ENCODE data around the gene SHOC1.

DNA sequence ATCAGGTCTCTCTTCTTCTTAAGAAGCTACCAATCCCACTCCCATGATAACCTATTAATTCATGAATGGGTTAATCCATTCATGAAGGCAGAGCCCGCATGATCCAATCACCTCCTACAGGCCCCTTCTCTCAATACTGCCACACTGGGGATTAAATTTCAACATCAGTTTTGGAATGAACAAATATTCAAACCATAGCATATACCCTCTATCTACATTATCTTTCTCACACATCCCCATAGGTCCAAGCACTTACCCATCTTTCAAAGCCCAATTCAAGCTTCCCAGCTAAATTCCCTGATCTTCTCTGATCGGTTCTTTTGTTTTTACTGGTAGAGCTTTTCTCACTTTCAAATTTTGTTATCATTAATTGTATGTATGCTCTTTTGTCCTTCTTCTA lies 10.5 kb upstream of the SHOC1 start:
- TF ChIP-seq CTCF (conservative IDR thresholded peaks at IDR 0.05; ENCODE audit: low read depth, low read length) (no peak), MAFK (IDR thresholded peaks at IDR 0.05; ENCODE audit: low read depth, low read length) (no peak), POLR2A (IDR thresholded peaks at IDR 0.05; ENCODE audit: low read depth, low read length) (no peak), FOS (IDR thresholded peaks at IDR 0.05; ENCODE audit: low read depth, low read length) (no peak), RAD21 (IDR thresholded peaks at IDR 0.05; ENCODE audit: low read length) (no peak), MAZ (IDR thresholded peaks at IDR 0.05; ENCODE audit: borderline replicate concordance, low read depth, low read length) (no peak), CEBPB (IDR thresholded peaks at IDR 0.05; ENCODE audit: low read depth, low read length) (no peak), CHD1 (IDR thresholded peaks at IDR 0.05; ENCODE audit: low read depth, low read length) (no peak)
- TF ChIP-seq, protein P1, sequence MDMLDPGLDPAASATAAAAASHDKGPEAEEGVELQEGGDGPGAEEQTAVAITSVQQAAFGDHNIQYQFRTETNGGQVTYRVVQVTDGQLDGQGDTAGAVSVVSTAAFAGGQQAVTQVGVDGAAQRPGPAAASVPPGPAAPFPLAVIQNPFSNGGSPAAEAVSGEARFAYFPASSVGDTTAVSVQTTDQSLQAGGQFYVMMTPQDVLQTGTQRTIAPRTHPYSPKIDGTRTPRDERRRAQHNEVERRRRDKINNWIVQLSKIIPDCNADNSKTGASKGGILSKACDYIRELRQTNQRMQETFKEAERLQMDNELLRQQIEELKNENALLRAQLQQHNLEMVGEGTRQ (IDR thresholded peaks at IDR 0.05; ENCODE audit: low read depth, low read length) = no peak

All from IMR-90 (cell line).